Pons (tissue), 1 donor: ENCODE data around the gene KLK13.

ENCODE experiments used
- DNase-seq: peaks from one replicate; pipeline ENCODE4 v3.0.0-alpha.2; 2016; ENCODE audit warnings: low spot score

KLK13 gene

GRCh38 chr19:51060973-51061372 is 3.9 kb downstream of the KLK13 start:
- DNase-seq = no peak

DNA sequence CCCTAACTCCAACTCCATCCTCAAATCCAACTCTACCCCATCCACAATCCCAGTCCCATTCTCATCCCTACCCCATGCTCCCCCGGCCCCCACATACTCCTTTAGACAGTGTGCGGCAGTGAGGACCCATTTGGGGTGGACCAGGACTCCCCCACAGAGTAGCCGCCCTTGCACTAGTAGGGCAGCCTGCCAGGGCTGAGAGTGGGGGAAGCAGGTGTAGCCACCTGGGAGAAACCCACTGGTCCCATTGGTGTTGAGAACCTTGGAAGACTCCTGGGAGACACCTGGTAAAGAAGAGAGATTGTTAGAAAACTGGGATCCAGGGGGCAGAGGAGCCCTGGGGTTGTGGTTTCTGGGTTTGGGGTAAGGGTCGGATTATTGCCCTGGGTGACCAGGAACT is 4.6 kb downstream of the KLK13 start:
- no peak for DNase-seq

- DNase-seq = no peak
Observed at GRCh38 chr19:51059715-51060114, 5.2 kb downstream of the KLK13 start.

GRCh38 chr19:51055866-51056265 is 9.0 kb downstream of the KLK13 start:
- DNase-seq = no peak

DNA sequence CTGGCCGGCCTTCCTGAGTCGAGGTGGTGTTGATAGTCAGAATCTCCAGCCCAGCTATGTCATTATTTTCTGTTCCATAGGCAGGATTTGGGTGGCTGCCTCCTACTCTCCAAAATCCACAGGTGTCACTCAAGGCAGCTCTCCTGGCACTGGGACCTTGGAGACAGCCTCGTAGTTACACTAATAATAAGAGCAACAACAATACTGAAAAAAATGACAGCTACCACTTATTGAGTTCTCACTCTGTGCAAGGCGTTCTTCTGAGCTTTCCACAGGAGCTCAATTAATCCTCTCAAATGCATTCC is 17.9 kb downstream of the KLK13 start:
- no peak for DNase-seq

DNA sequence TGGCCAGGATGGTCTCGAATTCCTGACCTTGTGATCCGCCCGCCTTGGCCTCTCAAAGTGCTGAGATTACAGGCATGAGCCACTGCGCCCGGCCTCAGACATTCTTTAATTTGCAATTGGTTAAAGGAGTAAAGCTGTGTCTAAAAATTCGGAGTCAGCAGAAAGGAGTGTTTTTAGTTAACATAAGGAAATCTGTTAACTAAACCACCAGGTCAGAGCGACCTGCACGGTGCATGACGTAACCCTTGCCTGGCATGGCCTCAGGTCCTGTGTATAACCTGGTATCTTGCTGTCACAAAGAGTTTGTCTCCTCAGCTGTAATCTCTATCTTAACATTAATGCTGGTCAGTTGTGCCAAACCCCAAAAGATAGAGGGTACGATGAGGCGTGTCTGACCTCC is 20.6 kb downstream of the KLK13 start:
- no peak for DNase-seq

- DNase-seq = no peak
Observed at GRCh38 chr19:51043497-51043896, 21.4 kb downstream of the KLK13 start.

GRCh38 chr19:51040151-51040550 is 24.7 kb downstream of the KLK13 start:
- DNase-seq = no peak

- no peak for DNase-seq
Observed at GRCh38 chr19:51036519-51036918, 28.4 kb downstream of the KLK13 start.

DNA sequence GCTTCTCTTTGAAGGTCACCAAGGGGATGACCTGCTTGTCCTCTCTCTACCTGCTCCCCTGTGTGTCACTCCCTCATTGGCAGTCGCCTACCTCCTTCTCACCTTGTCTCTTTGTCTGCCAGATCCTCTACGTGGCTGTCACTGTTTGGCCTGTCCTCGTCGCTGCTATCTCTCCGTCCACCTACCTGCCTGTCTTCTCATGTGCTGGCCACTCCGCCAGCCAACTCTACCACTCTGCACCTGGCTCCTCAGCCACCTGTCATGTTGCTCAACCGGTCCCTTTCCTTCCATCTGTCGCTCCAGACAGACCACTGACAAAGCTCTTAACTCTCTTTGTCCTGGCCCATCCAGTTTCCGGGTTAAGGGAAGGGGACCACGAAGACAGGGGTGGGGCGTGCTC is 30.2 kb downstream of the KLK13 start, which contains the start of gene KLK12:
TSS of gene KLK12 (minus strand) at position 299 of the 400 bp plus-strand sequence. CDS start 381 bp downstream, outside the sequence.
- DNase-seq = no peak

DNA sequence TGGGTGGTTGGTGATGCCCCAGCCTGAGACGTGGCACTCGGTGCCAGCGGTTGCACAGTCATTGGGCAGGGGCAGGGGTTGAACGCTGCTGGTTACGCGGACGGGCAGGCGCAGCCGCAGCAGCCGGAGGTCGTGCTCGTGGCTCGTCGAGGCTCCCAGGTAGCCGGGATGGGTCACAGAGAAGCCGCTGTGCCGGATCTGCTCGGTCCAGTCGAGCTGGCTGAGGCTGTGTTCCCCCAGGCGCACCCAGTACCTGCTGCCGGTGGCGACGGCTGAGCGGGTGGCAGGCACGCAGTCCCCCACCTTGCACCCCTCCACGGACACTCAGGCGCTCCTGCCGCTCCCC is 33.0 kb downstream of the KLK13 start:
- DNase-seq = no peak

- no peak for DNase-seq
Observed at GRCh38 chr19:51031220-51031879, 33.5 kb downstream of the KLK13 start.

DNA sequence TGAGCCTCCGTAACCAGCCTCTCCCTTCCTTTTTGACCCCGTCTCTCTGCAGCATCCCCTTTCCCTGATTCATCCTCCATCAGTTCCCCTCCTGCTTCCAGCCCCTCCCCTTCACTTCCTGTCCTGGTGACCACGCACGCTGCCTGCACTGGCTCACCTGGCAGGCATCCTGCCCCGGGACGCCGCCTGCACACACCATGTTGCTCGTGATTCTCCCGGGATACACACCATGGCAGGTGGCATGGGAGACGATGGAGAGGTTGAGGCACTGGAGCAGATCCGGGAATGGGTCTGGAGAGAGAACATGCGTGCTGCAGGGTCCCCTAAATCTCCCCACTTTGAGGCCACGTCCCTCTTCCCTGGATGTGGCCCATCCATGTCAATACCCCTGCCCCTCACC is 34.3 kb downstream of the KLK13 start:
- DNase-seq = no peak

- no peak for DNase-seq
Observed at GRCh38 chr19:51029718-51030117, 35.2 kb downstream of the KLK13 start.

- no peak for DNase-seq
Observed at GRCh38 chr19:51027873-51028272, 37.0 kb downstream of the KLK13 start.

- DNase-seq = no peak
Observed at GRCh38 chr19:51027126-51027806, 37.6 kb downstream of the KLK13 start.

GRCh38 chr19:51026554-51026831 is 38.4 kb downstream of the KLK13 start, which contains the start of gene KLK11:
Gene KLK11 (minus strand): TSS chr19:51026616. CDS start chr19:51025631, 985 bp downstream.
- no peak for DNase-seq

GRCh38 chr19:51025809-51026553 is 38.9 kb downstream of the KLK13 start:
- DNase-seq = no peak

DNA sequence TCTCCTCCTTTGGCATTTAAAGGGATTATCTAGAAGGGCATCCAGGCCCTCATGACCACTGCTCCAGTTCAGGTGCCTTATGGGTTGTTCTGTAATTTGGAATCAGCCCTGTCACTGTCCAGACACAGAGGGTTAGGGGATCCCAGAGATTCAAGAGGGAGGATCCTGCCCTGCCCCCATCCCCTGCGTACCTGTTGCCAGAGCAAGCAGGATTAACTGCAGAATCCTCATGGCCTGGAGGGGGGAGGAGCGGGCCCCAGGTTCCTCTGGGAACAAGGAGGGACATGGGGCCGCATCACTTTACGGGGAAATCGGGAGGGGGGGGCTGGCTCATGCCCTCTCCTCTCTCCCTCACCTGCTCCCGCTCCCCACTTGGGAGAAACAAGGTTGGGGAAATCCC is 39.5 kb downstream of the KLK13 start:
- DNase-seq = no peak

DNA sequence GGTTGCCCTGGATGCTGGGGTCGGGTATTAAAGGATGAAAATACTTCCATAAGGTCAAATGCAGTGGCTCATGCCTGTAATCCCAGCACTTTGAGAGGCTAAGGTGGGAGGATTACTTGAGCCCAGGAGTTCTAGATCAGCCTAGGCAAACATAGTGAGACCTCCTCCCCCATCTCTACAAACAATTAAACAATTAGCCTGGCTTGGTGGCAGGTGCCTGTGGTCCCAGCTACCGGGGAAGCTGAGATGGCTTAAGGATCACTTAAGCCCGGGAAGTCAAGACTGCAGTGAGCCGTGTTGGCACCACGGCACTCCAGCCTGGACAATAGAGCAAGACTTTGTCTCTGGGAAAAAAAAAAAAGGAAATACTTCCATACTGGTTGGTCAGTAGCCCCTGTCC is 40.0 kb downstream of the KLK13 start:
- DNase-seq = no peak

DNA sequence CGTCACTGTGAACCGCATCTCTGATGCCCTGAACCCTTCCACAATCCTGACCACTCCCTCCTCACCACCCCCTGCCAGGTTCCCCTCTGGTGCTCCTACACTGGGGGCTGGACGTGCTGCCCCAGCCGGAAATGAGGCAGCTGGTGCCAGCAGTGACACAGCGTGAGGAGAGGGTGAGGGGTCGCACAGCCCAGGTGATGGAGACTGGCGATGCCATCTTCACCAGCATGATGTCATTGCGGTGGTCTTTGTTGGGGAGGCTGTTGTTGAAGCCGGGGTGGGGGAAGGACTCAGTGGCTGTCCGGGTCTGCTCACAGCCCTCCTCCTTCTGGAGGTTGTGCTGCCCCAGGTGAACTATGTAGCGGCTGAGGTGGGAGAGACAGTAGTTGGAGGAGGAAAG is 40.9 kb downstream of the KLK13 start:
- no peak for DNase-seq

- no peak for DNase-seq
Observed at GRCh38 chr19:51022526-51022925, 42.4 kb downstream of the KLK13 start.

- peak; percentile 72 for DNase-seq
Observed at GRCh38 chr19:51020988-51021651, 43.8 kb downstream of the KLK13 start.
